GM12875 (cell line): Measurements from ENCODE around the gene EFR3B.
"Not testable (repeated sequence)": the region's sequence is repeated elsewhere in the genome, so short reads cannot be mapped to it uniquely, and the experiment has no call there.

Experiments used
- H3K4me3 ChIP-seq: one replicate; pipeline ENCODE4 v1.5.1; 2011; ENCODE audit warnings: low read depth, low read length, control low read depth
- CTCF ChIP-seq: IDR thresholded peaks from 2 replicates; pipeline ENCODE4 v1.5.1; 2011; ENCODE audit warnings: low read depth, mild to moderate bottlenecking, control low read depth, inconsistent platforms, low read length, moderate library complexity, borderline replicate concordance; ENCODE audit not compliant: insufficient read depth

Gene EFR3B

GRCh38 chr2:25089605-25090315 lies 47.9 kb downstream of the EFR3B start:
- no peak for TF ChIP-seq CTCF
- H3K4me3 ChIP-seq: no peak overlapping the region

- no peak overlapping the region for H3K4me3 ChIP-seq
- TF ChIP-seq CTCF: no peak
These were observed 48.9 kb downstream of the EFR3B start for GRCh38 chr2:25090801-25091200.

GRCh38 chr2:25091265-25091664 lies 49.4 kb downstream of the EFR3B start:
- no peak overlapping the region for H3K4me3 ChIP-seq
- TF ChIP-seq CTCF: no peak

GRCh38 chr2:25098056-25098455 lies 56.2 kb downstream of the EFR3B start:
- H3K4me3 ChIP-seq: no peak overlapping the region
- no peak for TF ChIP-seq CTCF

GRCh38 chr2:25098670-25099486 lies 57.0 kb downstream of the EFR3B start:
- TF ChIP-seq CTCF: no peak
- no peak overlapping the region for H3K4me3 ChIP-seq

GRCh38 chr2:25102352-25102751 lies 60.5 kb downstream of the EFR3B start:
- H3K4me3 ChIP-seq: not testable (repeated sequence)

GRCh38 chr2:25103287-25103871 lies 61.5 kb downstream of the EFR3B start:
- no peak overlapping the region for H3K4me3 ChIP-seq
- no peak for TF ChIP-seq CTCF
